Measurements from ENCODE around the gene PAX9. TPM values are rescaled to one million over a fixed set of nuclear protein-coding genes. Genes with fewer than 3 reads are reported as not detected.
"Not testable (repeated sequence)": the region's sequence is repeated elsewhere in the genome, so short reads cannot be mapped to it uniquely, and the experiment has no call there.

The PAX9 gene
- total RNA-seq, 2 experiments from 2014 or later = not detected

GRCh38 chr14:36683083-36683724 is 21.5 kb downstream of the PAX9 start:
- ATAC-seq (ENCODE audit: poor library complexity) (no peak), DNase-seq (no peak)
- H3K27me3 Mint-ChIP-seq = peaks cover 22% of the 10 kb centered on the region
- Histone ChIP-seq H3K4me1 (ENCODE audit: insufficient read depth, low read length) (no peaks in the 10 kb centered on the region), H3K36me3 (ENCODE audit: insufficient read depth, low read length) (no peaks in the 10 kb centered on the region), H3K4me3 (ENCODE audit: low read length) (no peak overlapping the region), H3K9me3 (ENCODE audit: control insufficient read depth in 1 of 2, insufficient read depth in 1 of 2, low read length in 2 of 2) (no peaks in the 10 kb centered on the region), H3K27me3 (ENCODE audit: control insufficient read depth in 1 of 2, insufficient read depth in 2 of 2, low read length in 2 of 2) (no peaks in the 10 kb centered on the region), H3K27ac (ENCODE audit: low read depth in 1 of 2, low read length in 2 of 2) (no peak overlapping the region)
- no peak overlapping the region for H3K4me3 Mint-ChIP-seq
- H3K4me1 Mint-ChIP-seq (ENCODE audit: low read depth) = no peaks in the 10 kb centered on the region
- no peak overlapping the region for H3K27ac Mint-ChIP-seq
- POLR2A ChIA-PET = no interaction called here
- no peak for TF ChIP-seq CTCF (IDR thresholded peaks at IDR 0.05)
- intact Hi-C loops (cut with DNase I, micrococcal nuclease) = no loop called here
- peaks cover 2% of the 10 kb centered on the region for H3K9me3 Mint-ChIP-seq
- no peaks in the 10 kb centered on the region for H3K36me3 Mint-ChIP-seq (ENCODE audit: low read depth)
- CTCF ChIA-PET = no interaction called here

- no peaks in the 10 kb centered on the region for H3K4me1 Mint-ChIP-seq (ENCODE audit: low read depth)
- Histone ChIP-seq H3K4me1 (ENCODE audit: insufficient read depth, low read length) (no peaks in the 10 kb centered on the region), H3K36me3 (ENCODE audit: insufficient read depth, low read length) (no peaks in the 10 kb centered on the region), H3K9me3 (ENCODE audit: control insufficient read depth in 1 of 2, insufficient read depth in 1 of 2, low read length in 2 of 2) (no peaks in the 10 kb centered on the region), H3K4me3 (ENCODE audit: low read length) (no peak overlapping the region), H3K27me3 (ENCODE audit: control insufficient read depth in 1 of 2, insufficient read depth in 2 of 2, low read length in 2 of 2) (no peaks in the 10 kb centered on the region), H3K27ac (ENCODE audit: low read depth in 1 of 2, low read length in 2 of 2) (no peak overlapping the region)
- no peak for TF ChIP-seq CTCF (IDR thresholded peaks at IDR 0.05)
- peaks cover 20% of the 10 kb centered on the region for H3K27me3 Mint-ChIP-seq
- no peak overlapping the region for H3K4me3 Mint-ChIP-seq
- intact Hi-C loops (cut with DNase I, micrococcal nuclease) = no loop called here
- ATAC-seq (ENCODE audit: poor library complexity) (no peak), DNase-seq (no peak)
- H3K9me3 Mint-ChIP-seq = peaks cover 2% of the 10 kb centered on the region
- H3K36me3 Mint-ChIP-seq (ENCODE audit: low read depth) = no peaks in the 10 kb centered on the region
- POLR2A ChIA-PET = no interaction called here
- no peak overlapping the region for H3K27ac Mint-ChIP-seq
- CTCF ChIA-PET = no interaction called here
These were observed 23.3 kb downstream of the PAX9 start for GRCh38 chr14:36684946-36685345.

GRCh38 chr14:36690311-36691040 is 28.8 kb downstream of the PAX9 start:
- intact Hi-C loops (cut with DNase I, micrococcal nuclease) = no loop called here
- H3K4me1 Mint-ChIP-seq (ENCODE audit: low read depth) = no peaks in the 10 kb centered on the region
- Histone ChIP-seq H3K4me1 (ENCODE audit: insufficient read depth, low read length) (no peaks in the 10 kb centered on the region), H3K4me3 (ENCODE audit: low read length) (no peak overlapping the region), H3K27ac (ENCODE audit: low read depth in 1 of 2, low read length in 2 of 2) (no peak overlapping the region), H3K9me3 (ENCODE audit: control insufficient read depth in 1 of 2, insufficient read depth in 1 of 2, low read length in 2 of 2) (no peaks in the 10 kb centered on the region), H3K36me3 (ENCODE audit: insufficient read depth, low read length) (no peaks in the 10 kb centered on the region), H3K27me3 (ENCODE audit: control insufficient read depth in 1 of 2, insufficient read depth in 2 of 2, low read length in 2 of 2) (no peaks in the 10 kb centered on the region)
- no peak overlapping the region for H3K4me3 Mint-ChIP-seq
- DNase-seq = no peak
- POLR2A ChIA-PET = no interaction called here
- H3K27me3 Mint-ChIP-seq = peaks cover 10% of the 10 kb centered on the region
- no peak overlapping the region for H3K27ac Mint-ChIP-seq
- ATAC-seq (ENCODE audit: poor library complexity) = no peak
- H3K9me3 Mint-ChIP-seq = peaks cover 3% of the 10 kb centered on the region
- H3K36me3 Mint-ChIP-seq (ENCODE audit: low read depth) = no peaks in the 10 kb centered on the region
- CTCF ChIA-PET = no interaction called here
- TF ChIP-seq CTCF (IDR thresholded peaks at IDR 0.05) = no peak

- H3K4me3 ChIP-seq (ENCODE audit: low read length); H3K36me3 Mint-ChIP-seq (ENCODE audit: low read depth); ATAC-seq (ENCODE audit: poor library complexity); H3K4me1 Mint-ChIP-seq (ENCODE audit: low read depth); POLR2A ChIA-PET; H3K9me3 Mint-ChIP-seq; intact Hi-C loops (cut with DNase I, micrococcal nuclease); H3K4me3 Mint-ChIP-seq; H3K4me1 ChIP-seq (ENCODE audit: insufficient read depth, low read length); CTCF ChIA-PET; H3K9me3 ChIP-seq (ENCODE audit: control insufficient read depth in 1 of 2, insufficient read depth in 1 of 2, low read length in 2 of 2); H3K36me3 ChIP-seq (ENCODE audit: insufficient read depth, low read length); H3K27ac ChIP-seq (ENCODE audit: low read depth in 1 of 2, low read length in 2 of 2); H3K27ac Mint-ChIP-seq; DNase-seq; H3K27me3 ChIP-seq (ENCODE audit: control insufficient read depth in 1 of 2, insufficient read depth in 2 of 2, low read length in 2 of 2): not testable (repeated sequence)
- H3K27me3 Mint-ChIP-seq = peaks cover 11% of the 10 kb centered on the region
These were observed 37.8 kb downstream of the PAX9 start for GRCh38 chr14:36699420-36699819.

Data from CD4-positive, alpha-beta T cell (primary cell).